Stimulated activated CD4-positive, alpha-beta T cell treated with anti-CD3 and anti-CD28 coated beads, Interleukin-4, amount 100 ng/mL, for 48 hours (primary cell): ENCODE data around the gene ELK1.
"Not testable (repeated sequence)": the region's sequence is repeated elsewhere in the genome, so short reads cannot be mapped to it uniquely, and the experiment has no call there.

ENCODE experiments used
- DNase-seq, 2 donors: peaks; one replicate each; pipeline ENCODE4 v3.0.0-alpha.2; 2020; ENCODE audit warnings: low read depth in 2 of 2

ELK1 gene

GRCh38 chrX:47611489-47611888, 38.9 kb downstream of the ELK1 start:
- DNase-seq = no peak

- DNase-seq = no peak
Observed at GRCh38 chrX:47610511-47610910, 39.9 kb downstream of the ELK1 start.

- no peak for DNase-seq
Observed at GRCh38 chrX:47608130-47608810, 42.1 kb downstream of the ELK1 start.

- DNase-seq = no peak
Observed at GRCh38 chrX:47607091-47607490, 43.3 kb downstream of the ELK1 start.

GRCh38 chrX:47605024-47605423, 45.3 kb downstream of the ELK1 start:
- no peak for DNase-seq

GRCh38 chrX:47603125-47603524, 47.2 kb downstream of the ELK1 start:
- DNase-seq = not testable (repeated sequence)

- no peak for DNase-seq
Observed at GRCh38 chrX:47597222-47597621, 53.1 kb downstream of the ELK1 start.

GRCh38 chrX:47596256-47596655, 54.1 kb downstream of the ELK1 start:
- DNase-seq = no peak

GRCh38 chrX:47595716-47596251, 54.6 kb downstream of the ELK1 start:
- no peak for DNase-seq

- DNase-seq = no peak
Observed at GRCh38 chrX:47593522-47593921, 56.8 kb downstream of the ELK1 start.

GRCh38 chrX:47590984-47591383, 59.4 kb downstream of the ELK1 start:
- DNase-seq = no peak

- DNase-seq = no peak
Observed at GRCh38 chrX:47587906-47588735, 62.2 kb downstream of the ELK1 start.

GRCh38 chrX:47587091-47587891, 63.1 kb downstream of the ELK1 start:
- no peak for DNase-seq

GRCh38 chrX:47586043-47586787, 64.1 kb downstream of the ELK1 start:
- DNase-seq = no peak
